Measurements from ENCODE around the gene KRT2.

Gene KRT2

DNA sequence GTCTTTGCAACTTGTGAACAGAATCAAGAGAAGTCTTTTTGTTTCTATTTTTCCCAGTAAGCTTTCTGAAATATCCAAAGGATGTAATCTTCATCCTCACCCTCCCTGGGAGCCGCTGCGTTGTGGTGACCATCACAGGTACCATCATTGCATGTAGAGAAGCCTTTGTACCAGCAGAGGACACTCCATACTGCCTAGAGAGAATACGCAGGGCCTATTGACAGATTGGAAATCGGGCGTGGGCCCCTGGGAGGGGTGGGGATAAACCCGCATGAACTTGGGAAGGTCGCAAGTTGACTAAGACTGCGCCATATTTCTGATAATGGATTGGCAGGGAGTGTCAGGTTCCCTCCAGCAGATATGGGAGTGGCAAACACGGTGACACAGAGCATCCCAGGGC, 15.5 kb upstream of the KRT2 start:
- no peak for DNase-seq (ENCODE audit: low read depth in 1 of 2, low spot score in 1 of 2)

DNA sequence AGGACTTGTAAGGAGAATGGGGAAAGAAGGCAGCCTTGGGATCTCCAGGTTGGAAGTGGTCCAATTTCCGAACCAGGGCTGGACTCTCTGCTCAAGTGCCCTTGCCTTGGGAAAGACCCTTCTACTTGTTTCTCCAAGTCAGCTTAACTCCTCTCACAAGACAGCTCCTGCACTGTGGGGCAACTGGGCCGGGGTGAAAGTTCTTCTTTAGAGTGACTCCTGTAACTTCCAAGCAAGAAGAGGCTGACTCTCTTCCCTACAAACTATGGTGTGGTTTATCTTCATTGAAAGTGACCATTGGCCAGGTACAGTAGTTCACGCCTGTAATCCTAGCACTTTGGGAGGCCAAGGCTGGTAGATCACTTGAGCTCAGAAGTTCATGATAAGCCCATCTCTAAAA, 14.5 kb upstream of the KRT2 start:
- DNase-seq (ENCODE audit: low read depth in 1 of 2, low spot score in 1 of 2), result no peak

DNA sequence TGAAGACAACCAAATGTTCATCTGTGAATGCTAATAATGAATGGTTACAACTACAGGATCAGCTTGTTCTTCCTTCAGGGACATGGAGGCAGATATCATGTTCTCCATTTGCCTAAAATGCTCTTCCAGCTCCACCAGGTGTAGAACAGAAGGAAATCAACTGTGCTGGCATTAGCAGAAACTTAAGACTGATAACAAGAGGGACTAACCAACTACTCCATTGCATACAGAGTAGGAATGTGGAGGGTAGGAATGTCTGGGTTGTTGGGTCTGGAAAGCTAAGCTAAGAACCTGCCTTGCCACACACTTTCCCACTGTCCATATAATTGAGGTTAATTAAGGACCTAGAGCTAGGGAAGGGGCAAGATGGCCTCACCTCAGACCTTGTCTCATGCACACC, 11.4 kb upstream of the KRT2 start:
- no peak for DNase-seq (ENCODE audit: low read depth in 1 of 2, low spot score in 1 of 2)

DNA sequence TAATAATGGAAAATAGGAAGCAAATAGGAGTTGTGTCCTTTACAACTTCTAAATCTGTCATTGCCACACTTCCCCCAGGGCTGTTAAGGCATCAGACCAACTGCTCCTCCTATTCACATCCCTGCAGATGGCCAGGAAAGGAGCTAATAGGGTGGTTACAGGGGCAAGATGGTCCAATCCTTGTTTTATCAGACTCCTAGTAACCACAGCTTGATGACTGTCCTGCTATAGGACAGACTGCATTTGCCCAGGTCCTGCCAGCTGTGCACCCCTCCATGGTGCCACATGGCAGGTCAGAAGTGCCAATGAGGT, 10.9 kb upstream of the KRT2 start:
- DNase-seq (ENCODE audit: low read depth in 1 of 2, low spot score in 1 of 2), result no peak

DNA sequence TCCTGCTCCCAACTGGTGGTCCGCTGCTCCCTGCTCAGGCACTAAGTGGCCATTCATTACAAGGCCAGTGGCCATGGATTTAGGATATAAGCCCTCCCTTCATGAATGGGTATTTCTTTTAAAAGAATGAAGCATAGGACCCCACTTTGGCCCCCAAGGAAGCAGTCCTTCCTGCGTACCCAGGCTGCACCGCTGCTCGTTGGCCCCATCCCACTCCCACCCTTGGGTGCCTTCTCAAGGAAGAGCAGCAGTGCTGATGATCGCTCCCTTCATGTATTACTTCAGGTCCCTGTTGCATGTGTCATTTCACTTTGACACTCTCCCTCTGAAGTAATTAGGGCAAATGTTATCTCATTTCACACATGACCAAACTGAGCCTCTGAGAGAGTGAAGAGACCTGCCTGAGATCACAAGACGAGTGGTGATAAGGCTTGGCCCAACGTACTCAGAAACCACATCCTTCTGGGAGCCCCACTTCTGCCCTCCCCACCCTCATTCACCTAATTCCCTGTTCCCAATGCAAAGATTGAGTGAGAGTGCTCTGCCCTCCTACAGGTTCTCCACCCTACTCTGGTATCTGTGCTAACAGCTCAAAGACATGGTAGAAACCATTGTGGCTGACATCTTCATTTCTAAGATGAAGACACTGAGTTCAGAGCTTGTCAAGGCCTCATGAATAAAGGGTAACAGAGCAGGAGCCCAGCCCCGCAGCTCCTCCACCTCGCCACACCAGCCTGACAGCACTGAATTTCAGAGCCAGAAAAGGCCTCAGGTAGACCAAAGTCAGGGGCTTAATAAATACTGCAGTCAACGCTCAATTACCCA, 10.3 kb upstream of the KRT2 start:
- DNase-seq (ENCODE audit: low read depth in 1 of 2, low spot score in 1 of 2), result no peak

DNA sequence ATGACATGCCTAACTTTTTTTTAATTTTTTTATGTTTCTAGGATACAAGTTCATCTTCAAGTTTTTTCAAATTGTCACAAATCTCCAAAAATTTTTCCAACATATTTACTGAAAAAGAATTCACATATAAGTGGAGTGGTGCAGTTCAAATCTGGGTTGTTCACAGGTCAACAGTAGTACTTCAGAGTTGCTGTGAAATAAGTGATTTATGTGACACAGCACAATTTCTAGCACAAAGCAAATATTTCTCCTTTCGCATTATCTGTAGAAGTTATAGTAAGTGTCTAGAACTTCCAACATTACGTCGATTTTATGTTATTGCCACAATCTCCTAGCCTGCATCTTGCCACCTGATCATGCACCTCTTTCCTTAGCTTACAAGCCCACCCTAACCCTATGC, 9.7 kb upstream of the KRT2 start:
- DNase-seq (ENCODE audit: low read depth in 1 of 2, low spot score in 1 of 2), result no peak

DNA sequence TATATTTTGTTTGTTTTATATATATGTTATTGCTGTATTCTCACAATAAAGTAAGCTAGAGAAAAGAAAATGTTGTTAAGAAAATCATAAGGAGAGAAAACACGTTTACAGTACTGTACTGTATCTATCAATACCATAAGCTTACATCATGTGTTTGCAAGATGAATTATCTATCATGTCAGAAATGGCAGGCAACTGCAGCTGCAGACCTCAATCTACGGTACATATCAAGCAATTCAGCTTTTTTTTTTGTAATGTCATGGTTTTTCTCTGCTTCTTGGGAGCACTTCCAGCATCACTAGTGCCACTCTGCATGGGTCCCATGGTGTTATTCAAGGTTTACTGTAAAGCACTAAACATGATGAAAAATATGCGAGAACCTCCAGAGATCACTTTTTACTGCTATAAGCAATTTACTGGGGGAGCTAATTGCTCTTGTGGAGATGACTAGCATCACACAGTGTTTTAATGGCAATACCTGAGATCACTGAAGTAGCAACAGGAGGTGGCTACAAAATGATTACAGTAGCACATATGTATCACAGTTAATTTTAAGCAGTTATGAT, 9.0 kb upstream of the KRT2 start:
- DNase-seq (ENCODE audit: low read depth in 1 of 2, low spot score in 1 of 2), result no peak

DNA sequence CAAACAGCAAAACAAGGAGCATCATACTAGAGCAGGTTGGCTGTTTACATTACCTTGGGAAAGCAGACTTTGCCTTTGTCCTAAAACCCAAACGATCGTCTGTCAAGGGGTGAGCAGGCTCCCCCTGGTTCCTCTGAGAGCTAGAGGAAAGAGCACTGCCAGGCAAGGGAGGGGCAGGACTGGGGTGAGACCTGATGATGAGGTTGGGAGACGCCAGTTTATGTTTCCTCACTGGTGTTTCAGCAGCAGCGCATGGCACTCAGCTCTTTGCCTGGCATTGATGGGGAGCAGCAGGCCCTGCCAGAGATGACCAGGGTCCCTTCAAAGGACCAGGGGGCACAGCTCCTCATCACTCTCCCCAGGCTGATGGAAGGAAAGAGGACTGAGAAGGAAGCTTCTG, 7.9 kb upstream of the KRT2 start:
- no peak for DNase-seq (ENCODE audit: low read depth in 1 of 2, low spot score in 1 of 2)

DNA sequence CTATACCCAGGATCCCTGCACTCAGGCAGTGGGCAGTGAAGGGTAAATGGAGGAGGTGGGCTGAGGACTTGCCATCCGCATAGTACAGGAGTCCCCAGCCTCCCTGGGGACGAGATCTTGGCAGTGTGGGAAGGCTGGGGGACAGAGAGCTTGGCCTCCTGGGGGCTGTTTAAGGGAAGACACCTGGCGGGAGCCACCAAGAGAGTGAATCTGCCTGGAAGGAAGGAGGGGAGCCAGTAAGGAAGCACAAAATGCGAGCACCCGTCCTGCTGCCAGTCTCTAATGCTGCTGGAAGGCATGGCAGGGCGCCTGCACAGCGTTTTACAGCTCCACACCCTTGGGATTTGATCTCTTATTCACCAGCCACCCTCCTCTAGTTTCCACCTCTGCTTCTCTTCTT, 7.4 kb upstream of the KRT2 start:
- DNase-seq (ENCODE audit: low read depth in 1 of 2, low spot score in 1 of 2), result no peak

DNA sequence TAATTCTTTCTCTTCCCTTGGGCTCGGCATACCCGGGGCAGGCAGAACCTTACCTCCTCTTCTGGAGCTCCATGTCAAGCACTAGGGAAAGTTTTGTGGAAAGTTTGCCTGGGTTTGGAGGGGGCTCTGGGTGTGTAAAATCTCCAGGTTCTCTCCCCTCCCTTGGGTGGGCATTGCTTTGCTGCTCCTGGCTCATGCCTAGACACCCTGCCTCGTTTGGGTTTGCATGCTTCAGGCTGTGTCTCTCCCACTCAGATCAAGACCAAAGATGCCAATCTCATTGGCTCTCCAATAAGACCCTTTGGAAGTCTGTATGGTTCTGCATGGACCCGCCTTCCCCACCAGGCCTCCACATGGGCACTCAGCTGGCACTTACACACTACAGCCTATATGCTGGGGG, 6.2 kb upstream of the KRT2 start:
- no peak for DNase-seq (ENCODE audit: low read depth in 1 of 2, low spot score in 1 of 2)

DNA sequence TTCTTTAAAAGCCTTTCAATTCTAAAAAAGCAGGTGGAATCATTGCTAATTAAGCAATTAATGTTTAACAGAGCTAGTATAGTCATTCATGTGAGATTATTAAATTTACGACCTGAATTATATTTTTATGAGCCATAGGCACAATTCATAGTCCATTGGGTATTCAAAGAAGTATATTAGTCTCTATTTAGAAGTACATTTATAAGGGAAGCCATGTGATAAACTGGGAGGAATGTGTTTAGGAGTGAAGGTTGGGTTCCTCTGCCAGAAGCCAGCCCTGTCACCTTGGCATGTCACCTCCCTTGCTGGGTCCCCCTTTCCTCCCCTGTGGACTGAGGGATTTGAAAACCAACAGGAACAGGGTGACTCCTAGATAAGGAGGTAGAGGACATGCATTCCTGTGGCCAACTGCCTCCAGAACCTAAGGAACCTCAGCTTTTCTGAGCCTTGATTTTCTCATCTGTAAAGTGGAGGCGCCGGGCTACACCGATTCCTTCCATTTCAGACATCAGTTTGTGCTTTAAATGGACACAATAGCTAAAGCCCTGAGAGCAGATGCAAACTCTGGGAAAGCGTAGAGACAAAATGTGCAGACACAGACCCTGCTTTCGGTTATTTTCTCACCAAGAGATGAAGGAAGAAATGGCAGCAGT, 5.4 kb upstream of the KRT2 start:
- DNase-seq (ENCODE audit: low read depth in 1 of 2, low spot score in 1 of 2), result no peak

DNA sequence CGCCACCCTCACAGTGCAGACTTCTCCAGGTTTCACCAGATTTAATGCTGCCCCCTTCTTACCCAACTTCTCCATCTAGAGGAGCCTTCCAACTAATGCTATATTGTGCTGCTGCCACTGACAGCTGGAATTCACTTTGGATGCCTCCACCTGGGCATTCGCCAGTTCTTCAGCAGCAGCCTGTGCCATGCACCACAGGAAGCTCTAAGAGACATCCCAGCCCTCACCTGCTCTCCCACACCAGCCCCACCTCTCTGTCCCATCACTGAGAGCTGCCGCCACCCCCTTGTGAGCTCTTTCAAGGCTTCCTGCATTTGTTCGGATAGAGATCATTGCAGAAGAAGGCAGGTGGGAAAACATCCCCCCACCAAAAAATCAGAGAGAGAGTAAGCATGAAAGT, 4.6 kb upstream of the KRT2 start:
- DNase-seq (ENCODE audit: low read depth in 1 of 2, low spot score in 1 of 2), result no peak

DNA sequence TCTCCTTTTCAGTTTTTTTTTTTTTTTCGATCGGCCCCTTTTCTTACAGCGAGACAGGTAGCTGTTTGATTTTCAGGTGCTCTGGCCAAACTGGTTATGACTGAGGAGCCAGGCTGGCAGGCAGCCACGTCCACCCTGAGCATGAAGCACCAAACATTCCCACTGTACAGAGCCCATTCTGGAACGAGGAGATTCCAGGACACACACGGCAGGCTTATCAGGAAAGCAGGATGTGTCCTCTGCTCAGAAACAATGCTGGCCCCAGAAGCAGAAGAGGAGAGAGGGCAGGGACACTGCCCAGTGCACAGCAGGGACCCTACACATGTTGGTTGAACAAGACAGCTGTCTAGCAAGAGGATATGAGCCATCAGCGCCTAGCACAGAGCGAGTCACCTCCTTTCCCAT, 3.7 kb upstream of the KRT2 start:
- DNase-seq (ENCODE audit: low read depth in 1 of 2, low spot score in 1 of 2), result no peak

DNA sequence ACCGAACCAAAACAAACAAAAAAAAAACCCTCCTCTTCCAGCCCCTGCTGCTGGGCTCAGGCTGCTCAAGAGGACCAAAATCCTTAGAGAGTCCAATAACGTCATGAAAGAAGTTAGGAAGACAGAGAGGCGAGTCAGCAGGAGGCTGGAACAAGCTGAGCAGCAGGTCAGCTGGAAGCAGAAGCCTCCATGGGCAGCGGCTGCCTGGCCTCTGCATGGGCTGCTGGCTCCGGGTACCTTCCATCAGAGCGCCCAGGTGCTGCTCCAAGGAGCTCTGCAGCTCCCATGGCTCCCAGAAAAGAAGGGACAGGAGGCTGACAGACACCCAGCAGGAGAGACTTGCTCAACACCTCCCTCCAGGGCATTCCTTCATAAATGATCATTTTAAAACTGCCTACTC, 3.2 kb upstream of the KRT2 start:
- DNase-seq (ENCODE audit: low read depth in 1 of 2, low spot score in 1 of 2), result no peak

DNA sequence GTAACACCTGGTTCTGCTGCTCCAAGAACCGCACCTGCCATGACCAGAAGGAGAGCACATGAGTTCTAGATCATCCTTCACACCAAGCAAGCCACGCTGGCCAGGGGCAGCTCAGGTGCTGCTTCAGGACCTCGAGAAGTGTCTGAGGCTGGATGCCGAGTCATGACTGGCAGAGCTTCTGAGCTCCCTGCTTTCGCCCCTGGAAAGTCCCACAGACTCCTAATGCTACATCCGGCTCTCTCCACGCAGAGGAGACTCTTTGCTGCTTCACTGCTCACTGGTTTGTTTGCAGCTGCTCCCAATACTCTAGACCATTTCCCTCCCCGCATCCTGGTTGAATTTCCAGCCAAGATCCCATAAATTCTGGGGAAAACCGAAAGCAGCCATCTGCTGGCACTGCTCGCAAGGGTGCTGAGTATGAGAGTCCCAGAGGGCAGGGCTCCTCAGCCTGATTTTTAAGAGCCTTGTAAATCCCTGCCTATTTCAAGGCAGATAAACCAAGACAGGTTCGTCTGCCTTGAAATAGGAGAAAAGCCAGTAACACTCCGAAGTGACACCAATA, 1.4 kb downstream of the KRT2 start:
- DNase-seq (ENCODE audit: low read depth in 1 of 2, low spot score in 1 of 2), result no peak

DNA sequence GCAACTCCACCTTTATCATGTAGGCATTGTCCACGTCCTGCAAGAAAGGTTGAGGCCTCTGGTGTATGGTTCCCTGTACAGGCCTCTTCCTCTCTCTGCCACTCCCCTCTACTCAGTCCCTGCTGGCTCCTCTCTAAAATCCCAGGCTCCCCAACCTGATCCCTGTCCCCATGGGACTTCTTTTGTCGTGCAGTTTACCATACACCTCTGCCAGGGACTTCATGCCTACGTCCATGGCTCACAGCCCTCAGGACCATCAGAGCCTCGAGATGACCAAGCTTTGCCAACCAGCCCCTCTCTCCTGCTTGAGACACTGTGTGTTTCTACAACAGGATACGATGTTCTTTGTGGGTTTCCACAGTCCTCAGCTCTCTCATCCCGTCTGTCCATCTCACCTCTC, 2.9 kb downstream of the KRT2 start:
- DNase-seq (ENCODE audit: low read depth in 1 of 2, low spot score in 1 of 2), result no peak

DNA sequence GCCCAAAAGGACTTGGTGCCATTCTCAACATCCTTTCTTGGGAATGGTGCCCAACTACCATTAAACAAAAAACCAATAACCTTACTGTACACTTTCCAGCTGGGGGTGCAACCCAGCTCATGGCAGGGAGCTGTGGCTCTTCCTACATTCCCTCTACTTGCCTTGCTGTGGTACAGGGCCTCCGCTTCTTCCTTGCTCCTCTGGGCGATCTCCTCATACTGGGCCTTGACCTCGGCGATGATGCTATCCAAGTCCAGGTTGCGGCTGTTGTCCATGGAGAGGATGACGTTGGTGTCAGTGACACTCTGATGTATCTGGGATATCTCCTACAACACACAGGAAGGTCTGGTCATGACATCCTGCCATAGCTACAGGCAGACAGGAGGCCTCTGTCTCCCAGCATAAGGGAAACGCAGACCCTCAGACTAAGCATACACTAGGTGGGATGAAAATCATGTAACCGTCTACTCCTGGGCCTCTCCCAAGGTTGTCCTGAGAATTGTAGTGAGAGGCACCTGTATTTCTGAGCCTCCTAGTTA, 3.9 kb downstream of the KRT2 start:
- no peak for DNase-seq (ENCODE audit: low read depth in 1 of 2, low spot score in 1 of 2)

DNA sequence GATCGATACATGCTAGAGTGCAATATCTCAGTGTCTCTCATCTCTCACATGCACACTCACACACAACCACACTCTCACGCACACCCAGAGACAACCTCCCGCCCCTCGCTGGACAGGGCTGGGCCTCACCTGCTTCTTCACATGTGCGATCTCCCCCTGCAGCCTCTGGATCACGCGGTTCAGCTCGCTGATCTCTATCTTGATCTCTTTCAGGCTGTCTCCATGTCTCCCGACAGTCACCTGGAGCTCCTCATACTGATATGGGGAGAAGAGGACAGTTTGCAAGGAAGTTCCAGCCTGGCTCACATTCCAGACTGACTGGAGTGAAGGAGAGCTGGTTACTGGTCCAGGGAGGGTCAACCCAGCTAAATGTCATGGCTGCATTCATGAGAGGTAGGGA, 4.4 kb downstream of the KRT2 start:
- no peak for DNase-seq (ENCODE audit: low read depth in 1 of 2, low spot score in 1 of 2)

DNA sequence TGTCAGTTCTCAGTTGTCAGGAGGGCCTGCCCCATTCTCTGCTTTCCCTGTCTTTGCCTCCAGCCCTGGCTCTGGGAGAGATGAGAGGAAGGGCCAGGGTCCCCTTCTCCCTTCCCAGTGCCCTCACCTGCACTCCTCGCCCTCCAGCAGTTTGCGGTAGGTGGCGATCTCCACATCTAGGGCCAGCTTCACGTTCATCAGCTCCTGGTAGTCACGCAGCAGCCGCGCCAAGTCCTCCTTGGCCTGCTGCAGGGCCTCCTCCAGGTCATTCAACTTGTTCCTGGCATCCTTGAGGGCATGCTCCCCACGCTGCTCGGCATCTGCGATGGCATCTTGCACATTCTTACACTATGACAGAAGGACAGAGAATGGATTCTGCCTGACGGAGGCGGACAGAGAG, 5.4 kb downstream of the KRT2 start:
- no peak for DNase-seq (ENCODE audit: low read depth in 1 of 2, low spot score in 1 of 2)

DNA sequence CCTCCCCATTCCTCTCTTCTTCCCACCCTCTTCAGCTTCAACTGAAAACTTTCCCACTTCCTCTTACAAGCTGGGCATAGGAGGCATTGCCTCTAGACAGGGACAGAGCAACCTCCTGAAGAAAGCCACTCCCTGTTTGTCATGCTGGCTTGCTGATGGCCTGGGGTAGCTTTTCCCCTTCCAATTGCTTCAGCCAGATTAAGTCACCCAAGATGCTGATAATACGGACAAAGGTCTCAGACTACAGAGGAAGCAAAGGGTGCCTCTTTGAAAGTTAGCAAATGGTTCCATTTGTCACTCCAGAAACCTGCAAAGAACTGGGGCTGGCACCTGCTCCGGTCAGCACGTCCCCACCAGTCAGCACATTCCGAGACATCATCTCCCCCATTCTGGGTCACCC, 6.0 kb downstream of the KRT2 start:
- no peak for DNase-seq (ENCODE audit: low read depth in 1 of 2, low spot score in 1 of 2)

DNA sequence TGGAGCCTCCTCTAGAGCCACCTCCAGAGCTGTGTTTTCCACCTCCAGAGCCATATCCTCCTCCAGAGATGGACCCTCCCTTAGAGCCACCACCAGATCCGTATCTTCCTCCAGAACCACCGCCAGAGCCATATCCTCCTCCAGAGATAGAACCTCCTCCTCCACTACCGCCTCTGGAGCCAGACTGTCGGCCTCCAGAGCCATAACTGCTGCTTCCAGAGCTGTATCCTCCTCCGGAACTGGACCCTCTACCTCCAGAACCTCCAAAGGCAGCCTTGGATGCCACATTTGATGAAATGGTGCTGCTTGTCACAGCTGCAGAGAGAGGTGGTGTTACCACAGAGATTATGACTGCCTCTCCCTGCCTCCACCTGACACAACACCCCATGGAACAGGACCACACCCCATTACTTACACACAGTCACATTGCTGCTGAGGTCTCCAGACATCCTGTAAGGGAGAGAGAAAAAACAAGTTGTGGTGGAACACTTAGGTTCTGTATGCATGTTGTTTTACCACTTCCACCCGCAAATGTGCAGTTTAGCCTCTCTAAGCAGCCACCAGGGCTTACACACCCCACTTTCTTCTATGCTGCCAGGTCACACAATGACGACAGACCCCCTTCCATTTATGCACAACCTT, 6.8 kb downstream of the KRT2 start:
- no peak for DNase-seq (ENCODE audit: low read depth in 1 of 2, low spot score in 1 of 2)

DNA sequence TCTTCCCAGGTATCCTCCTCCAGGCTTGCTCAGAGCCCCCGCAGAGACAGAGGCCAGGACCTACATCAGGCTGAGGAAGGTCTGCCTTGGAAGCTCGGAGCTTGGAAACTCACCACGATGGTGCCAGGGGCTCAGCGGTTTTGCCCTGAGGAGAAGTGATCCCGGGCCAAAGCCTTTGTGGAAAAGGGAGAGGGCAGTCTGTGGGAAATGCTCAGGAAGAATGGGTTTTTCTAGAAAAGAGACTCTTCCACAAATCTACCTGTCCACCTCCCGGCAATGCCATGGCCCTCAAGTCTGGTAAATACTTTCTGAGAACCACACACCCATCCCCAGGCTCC, 8.0 kb downstream of the KRT2 start:
- no peak for DNase-seq (ENCODE audit: low read depth in 1 of 2, low spot score in 1 of 2)
